Heart left ventricle (tissue), 16 donors: ENCODE results near the gene NAT10. TPM values are rescaled to one million over a fixed set of nuclear protein-coding genes. Genes with fewer than 3 reads are reported as not detected.
"Not testable (repeated sequence)": the region's sequence is repeated elsewhere in the genome, so short reads cannot be mapped to it uniquely, and the experiment has no call there.

Experiments used
- ATAC-seq, 4 donors: fragments of 200-7000 bp; cut with Tn5 transposase; one replicate each; pipeline ENCODE4 v1.9.1; 2020 to 2022; ENCODE audit warnings: moderate library complexity in 4 of 4, mild to moderate bottlenecking in 3 of 4, moderate number of reproducible peaks in 1 of 4
- DNase-seq, 5 donors: peaks; one replicate each; pipeline ENCODE4 v3.0.0-alpha.2; 2020
- H3K27ac ChIP-seq, 12 donors: fragments of 200-600 bp; sonication (generic) in 4 of 12; one replicate each; pipeline versions ENCODE4 v1.5.0 to v1.8.0; 2016 to 2022; ENCODE audit warnings: mild to moderate bottlenecking in 2 of 12
- H3K27me3 ChIP-seq, 9 donors: fragments of 200-600 bp; sonication (generic) in 2 of 9; one replicate each; pipeline versions ENCODE4 v1.5.1 to v1.8.0; 2016 to 2022; ENCODE audit warnings: mild to moderate bottlenecking in 3 of 9
- H3K36me3 ChIP-seq, 9 donors: fragments of 200-600 bp; sonication (generic) in 2 of 9; one replicate each; pipeline versions ENCODE4 v1.5.0 to v1.8.0; 2018 to 2022; ENCODE audit warnings: mild to moderate bottlenecking in 2 of 9
- H3K4me1 ChIP-seq, 12 donors: fragments of 200-600 bp; sonication (generic) in 4 of 12; one replicate each; pipeline versions ENCODE4 v1.5.0 to v1.8.0; 2016 to 2022; ENCODE audit warnings: mild to moderate bottlenecking in 3 of 12
- H3K4me3 ChIP-seq, 12 donors: fragments of 200-600 bp; sonication (generic) in 4 of 12; one replicate each; pipeline versions ENCODE4 v1.5.0 to v1.8.0; 2017 to 2022; ENCODE audit warnings: mild to moderate bottlenecking in 9 of 12, moderate library complexity in 4 of 12
- H3K9me3 ChIP-seq, 12 donors: fragments of 200-600 bp; sonication (generic) in 4 of 12; one replicate each; pipeline versions ENCODE4 v1.5.0 to v1.8.0; 2016 to 2022; ENCODE audit warnings: mild to moderate bottlenecking in 1 of 12
- POLR2A ChIP-seq, 2 donors: fragments of 450-650 bp; IDR thresholded peaks; one replicate each; pipeline ENCODE4 v1.6.1; 2017; ENCODE audit warnings: antibody characterized with exemption in 2 of 2, mild to moderate bottlenecking in 2 of 2, moderate library complexity in 2 of 2
- WGBS, 4 donors: extraction: QIAGEN DNeasy Blood & Tissue Kit in 2 of 4; methylation state at CpG; one replicate each; pipeline versions ENCODE4 v1.1.5 to v1.1.7; 2013 to 2018; 5-methylcytosine and 5-hydroxymethylcytosine counted together
- intact Hi-C, 10 donors: fragments of 100-400 bp; cut with DNase I; formaldehyde crosslinking; loops; one replicate each; pipeline versions ENCODE4 v1.11.1 to v1.14.2; 2022
- polyA plus RNA-seq, 2 donors: library from polyadenylated mRNA; stranded (reverse); fragments of 200-250 nt; gene quantifications; one replicate each; pipeline ENCODE4 v1.2.3, GENCODE V29; 2013
- total RNA-seq, 9 donors: library from RNA; depleted of rRNA in 2 of 9; stranded (reverse); fragments of >200 nt in 2 of 9; fragmentation: NEBNext Ultra II Directional in 3 of 9; extraction: Animal tissue kit (Norgen Biotek cat#: 25700) in 3 of 9; gene quantifications; one replicate each; pipeline versions ENCODE4 v1.1.0 to v1.2.4, GENCODE V29; 2016 to 2023
- TF ChIP-seq, protein P1 (sequence below), 12 donors: fragments of 200-600 bp; sonication (generic) in 4 of 12; IDR thresholded peaks; one replicate each; pipeline versions ENCODE4 v1.5.0 to v1.8.0; 2018 to 2022; ENCODE audit warnings: antibody characterized with exemption in 12 of 12, mild to moderate bottlenecking in 5 of 12
- donor health status: ischemic (EF 13 %, LVEDD 7.1; RV severe dilation, severe dysfunction).
- donor health status: healthy with polysubstance abuse.
- donor health status: DM: no; HTN: yes; CAD: no.
- donor health status: DM: no; HTN: no; CAD: no.
- donor health status: ischemic (EF 25% LVEDD 6.9; RV normal size, moderate dysfunction).
- donor health status: ischemic (EF 25% LVEDD 5.7; RV mildly dilated, moderate dysfunction).
- donor health status: healthy.
- donor health status: DM: yes; HTN: yes; CAD: no.
- donor health status: ischemic (EF 35%, LVEDD 5.7; RV mildly dilated, moderate dysfunction).
- donor health status: nonischemic (EF 11% LVEDD 7.7; RV severe dilation, severe dysfunction).
- donor health status: DM: yes; HTN: yes; CAD: no.
- donor health status: PGD.
- donor health status: ischemic (EF 29% LVEDD 5.4; RV normal size, mild dysfunction).
- donor health status: nonischemic (EF 23%, LVEDD 6.1; RV moderate dilation, normal function).

NAT10 gene
- total and polyA plus RNA-seq, 11 donors: 14.5 to 27.1 (median 21.1) TPM

DNA sequence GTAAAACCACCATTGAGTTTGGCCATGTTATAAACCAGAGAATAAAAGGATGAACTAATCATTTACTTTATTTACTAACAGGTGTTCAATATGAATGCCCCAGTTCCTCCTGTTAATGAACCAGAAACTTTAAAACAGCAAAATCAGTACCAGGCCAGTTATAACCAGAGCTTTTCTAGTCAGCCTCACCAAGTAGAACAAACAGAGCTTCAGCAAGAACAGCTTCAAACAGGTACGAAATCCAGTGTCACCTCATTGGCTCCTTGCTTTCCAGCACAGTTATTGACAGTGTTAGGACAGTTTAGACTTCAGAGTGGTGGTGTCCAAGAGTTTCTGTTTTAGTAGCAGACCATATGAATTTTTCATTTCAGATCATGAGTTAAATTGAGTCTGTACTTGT, 13.6 kb upstream of the NAT10 start:
- TF ChIP-seq, protein P1, sequence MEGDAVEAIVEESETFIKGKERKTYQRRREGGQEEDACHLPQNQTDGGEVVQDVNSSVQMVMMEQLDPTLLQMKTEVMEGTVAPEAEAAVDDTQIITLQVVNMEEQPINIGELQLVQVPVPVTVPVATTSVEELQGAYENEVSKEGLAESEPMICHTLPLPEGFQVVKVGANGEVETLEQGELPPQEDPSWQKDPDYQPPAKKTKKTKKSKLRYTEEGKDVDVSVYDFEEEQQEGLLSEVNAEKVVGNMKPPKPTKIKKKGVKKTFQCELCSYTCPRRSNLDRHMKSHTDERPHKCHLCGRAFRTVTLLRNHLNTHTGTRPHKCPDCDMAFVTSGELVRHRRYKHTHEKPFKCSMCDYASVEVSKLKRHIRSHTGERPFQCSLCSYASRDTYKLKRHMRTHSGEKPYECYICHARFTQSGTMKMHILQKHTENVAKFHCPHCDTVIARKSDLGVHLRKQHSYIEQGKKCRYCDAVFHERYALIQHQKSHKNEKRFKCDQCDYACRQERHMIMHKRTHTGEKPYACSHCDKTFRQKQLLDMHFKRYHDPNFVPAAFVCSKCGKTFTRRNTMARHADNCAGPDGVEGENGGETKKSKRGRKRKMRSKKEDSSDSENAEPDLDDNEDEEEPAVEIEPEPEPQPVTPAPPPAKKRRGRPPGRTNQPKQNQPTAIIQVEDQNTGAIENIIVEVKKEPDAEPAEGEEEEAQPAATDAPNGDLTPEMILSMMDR (IDR thresholded peaks at IDR 0.05): no peak
- no peak for TF ChIP-seq POLR2A (IDR thresholded peaks at IDR 0.05)
- Histone ChIP-seq H3K9me3 (no peaks in the 10 kb centered on the region), H3K4me3 (no peak overlapping the region), H3K27me3 (no peaks in the 10 kb centered on the region), H3K36me3 (peaks cover 7 to 98% (median 97%) of the 10 kb centered on the region in 9 donors), H3K27ac (no peak overlapping the region), H3K4me1 (no peaks in the 10 kb centered on the region)
- DNase-seq: no peak
- intact Hi-C loops: no loop called here
- WGBS, 4 donors: 69 to 94% (median 76%) methylated on average over 1 of the region's 1 CpG
- no peak for ATAC-seq

DNA sequence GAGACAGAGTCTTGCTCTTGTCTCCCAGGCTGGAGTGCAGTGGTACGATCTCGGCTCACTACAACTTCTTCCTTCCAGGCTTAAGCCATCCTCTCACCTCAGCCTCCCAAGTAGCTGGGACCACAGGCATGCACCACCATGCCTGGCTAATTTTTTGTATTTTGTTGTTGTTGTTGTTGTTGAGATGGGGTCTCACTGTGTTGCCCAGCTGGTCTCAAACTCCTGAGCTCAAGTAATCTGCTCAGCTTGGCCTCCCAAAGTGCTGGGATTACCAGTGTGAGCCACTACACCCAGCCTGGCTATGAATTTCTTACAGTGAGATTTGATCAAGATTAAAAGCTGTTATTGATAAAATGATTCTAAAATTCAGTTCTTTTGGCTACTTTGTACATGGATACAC, 10.5 kb upstream of the NAT10 start:
- H3K27me3 ChIP-seq, H3K4me3 ChIP-seq, H3K4me1 ChIP-seq, H3K27ac ChIP-seq, H3K9me3 ChIP-seq, DNase-seq, ATAC-seq, intact Hi-C loops: not testable (repeated sequence)
- WGBS, 4 donors: 94 to 98% (median 97%) methylated on average over 2 of the region's 2 CpGs
- H3K36me3 ChIP-seq: peaks cover 7 to 100% (median 100%) of the 10 kb centered on the region in 9 donors

DNA sequence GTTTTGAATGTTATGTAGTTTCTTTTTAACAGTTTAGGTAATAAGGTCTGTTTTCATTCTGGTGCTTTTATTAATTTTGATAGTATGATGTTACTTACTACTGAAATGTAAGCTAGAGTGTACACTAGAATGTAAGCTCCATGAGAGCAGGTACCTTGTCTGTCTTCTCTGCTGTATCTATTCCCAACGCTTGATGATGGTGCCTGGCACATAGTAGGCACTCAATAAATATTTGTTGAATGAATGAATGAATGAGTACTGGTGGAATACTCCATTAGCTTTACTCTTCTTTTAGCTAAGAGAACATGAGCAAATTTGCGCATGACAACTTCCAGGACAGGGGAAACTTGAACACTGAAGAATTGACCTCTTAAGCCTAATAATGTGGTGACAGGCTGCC, 6.6 kb upstream of the NAT10 start:
- WGBS, 4 donors: 97 to 100% (median 97%) methylated on average over 2 of the region's 2 CpGs
- no peak for TF ChIP-seq POLR2A (IDR thresholded peaks at IDR 0.05)
- TF ChIP-seq, protein P1 (IDR thresholded peaks at IDR 0.05): no peak
- peaks cover 7 to 91% (median 87%) of the 10 kb centered on the region in 9 donors for H3K36me3 ChIP-seq

DNA sequence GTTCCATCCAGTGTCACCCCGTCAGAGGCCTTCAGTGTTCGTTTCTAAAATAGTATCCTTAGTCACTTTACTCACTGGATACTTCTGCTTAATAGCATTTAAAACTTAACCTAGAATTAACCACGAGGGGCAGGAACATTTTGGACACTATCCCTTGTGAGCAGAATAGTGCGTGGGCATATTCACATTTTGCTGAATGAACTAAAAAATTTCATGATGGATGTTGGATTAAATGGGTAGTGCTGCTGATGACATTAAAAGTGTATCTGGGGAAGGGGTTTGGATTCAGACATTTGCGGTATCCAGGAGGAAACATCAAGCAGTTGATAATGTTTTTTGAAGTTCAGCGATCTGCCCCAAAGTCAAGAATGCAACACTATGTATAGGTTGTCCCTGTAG, 750 bp upstream of the NAT10 start:
- intact Hi-C loops: loop anchor here (1.0 to 10.0 kb wide), 10 partner anchors 37 to 253 kb away; partner anchors contain the start of genes CAPRIN1 (in 8 of the 10) and ABTB2 (in 2 of the 10)
- 16 to 23% (median 18%) methylated on average over 6 of the region's 6 CpGs for WGBS, 4 donors
- TF ChIP-seq, protein P1 (IDR thresholded peaks at IDR 0.05): no peak
- TF ChIP-seq POLR2A (IDR thresholded peaks at IDR 0.05): no peak
- H3K36me3 ChIP-seq: peaks cover 0 to 54% (median 49%) of the 10 kb centered on the region in 9 donors
- H3K4me1 ChIP-seq: peaks cover 0 to 25% (median 14%) of the 10 kb centered on the region in 12 donors
- H3K9me3 ChIP-seq: no peaks in the 10 kb centered on the region
- H3K27ac ChIP-seq: peak overlapping the region; percentile 83 to 97 (median 92)
- no peaks in the 10 kb centered on the region for H3K27me3 ChIP-seq
- H3K4me3 ChIP-seq: peak overlapping the region; percentile 69 to 98 (median 88)
- ATAC-seq (no peak), DNase-seq (no peak)

More for the DNA sequence above, 6.6 kb upstream of the NAT10 start:
- H3K27me3 ChIP-seq: no peaks in the 10 kb centered on the region
- ATAC-seq: no peak
- intact Hi-C loops: no loop called here
- H3K9me3 ChIP-seq: no peaks in the 10 kb centered on the region
- no peak overlapping the region for H3K27ac ChIP-seq
- H3K4me1 ChIP-seq: no peaks in the 10 kb centered on the region
- no peak overlapping the region for H3K4me3 ChIP-seq
- no peak for DNase-seq
